Activated CD4-positive, alpha-beta T cell treated with anti-CD3 and anti-CD28 coated beads, Interleukin-10, Interleukin-2, amounts not matched to agents 100 ng/mL and 50 ng/mL, durations not matched to agents 16 hours and 8 hours (primary cell): Measurements from ENCODE around the gene NPY.
"Not testable (repeated sequence)": the region's sequence is repeated elsewhere in the genome, so short reads cannot be mapped to it uniquely, and the experiment has no call there.

Experiments
- DNase-seq: peaks from one replicate; pipeline ENCODE4 v3.0.0-alpha.2; 2020

NPY gene

DNA sequence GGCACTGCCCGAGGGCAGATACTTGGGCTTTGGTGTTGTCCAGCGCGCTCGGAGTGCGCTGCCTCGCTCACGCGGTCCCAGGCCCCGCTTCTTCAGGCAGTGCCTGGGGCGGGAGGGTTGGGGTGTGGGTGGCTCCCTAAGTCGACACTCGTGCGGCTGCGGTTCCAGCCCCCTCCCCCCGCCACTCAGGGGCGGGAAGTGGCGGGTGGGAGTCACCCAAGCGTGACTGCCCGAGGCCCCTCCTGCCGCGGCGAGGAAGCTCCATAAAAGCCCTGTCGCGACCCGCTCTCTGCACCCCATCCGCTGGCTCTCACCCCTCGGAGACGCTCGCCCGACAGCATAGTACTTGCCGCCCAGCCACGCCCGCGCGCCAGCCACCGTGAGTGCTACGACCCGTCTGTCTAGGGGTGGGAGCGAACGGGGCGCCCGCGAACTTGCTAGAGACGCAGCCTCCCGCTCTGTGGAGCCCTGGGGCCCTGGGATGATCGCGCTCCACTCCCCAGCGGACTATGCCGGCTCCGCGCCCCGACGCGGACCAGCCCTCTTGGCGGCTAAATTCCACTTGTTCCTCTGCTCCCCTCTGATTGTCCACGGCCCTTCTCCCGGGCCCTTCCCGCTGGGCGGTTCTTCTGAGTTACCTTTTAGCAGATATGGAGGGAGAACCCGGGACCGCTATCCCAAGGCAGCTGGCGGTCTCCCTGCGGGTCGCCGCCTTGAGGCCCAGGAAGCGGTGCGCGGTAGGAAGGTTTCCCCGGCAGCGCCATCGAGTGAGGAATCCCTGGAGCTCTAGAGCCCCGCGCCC, at the start of gene NPY:
TSS of gene NPY (plus strand) at position 294 of the 802 bp plus-strand sequence. CDS start 1,051 bp downstream, outside the sequence.
- no peak for DNase-seq

- DNase-seq = no peak
Measured at GRCh38 chr7:24239260-24239659, 44.7 kb upstream of the NPY start.

GRCh38 chr7:24241206-24241605, 42.8 kb upstream of the NPY start:
- DNase-seq = no peak

DNA sequence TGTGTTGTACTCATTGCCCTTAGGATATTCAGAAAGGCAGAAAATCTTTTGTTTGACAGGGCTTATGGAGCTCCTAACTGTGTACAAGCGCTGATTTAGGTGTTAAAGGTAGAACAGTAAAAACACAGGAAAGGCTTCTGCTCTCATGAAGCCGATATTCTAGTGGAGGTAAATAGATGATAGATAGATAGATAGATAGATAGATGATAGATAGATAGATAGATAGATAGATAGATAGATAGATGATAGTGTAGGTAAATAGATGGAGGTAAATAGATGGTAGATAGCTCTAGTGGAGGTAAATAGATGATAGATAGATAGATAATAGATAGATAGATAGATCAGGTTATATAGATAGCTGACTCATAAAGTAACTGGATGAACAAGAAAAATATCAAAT, 39.4 kb upstream of the NPY start:
- no peak for DNase-seq

GRCh38 chr7:24245362-24245761, 38.6 kb upstream of the NPY start:
- DNase-seq = peak; percentile 26

DNA sequence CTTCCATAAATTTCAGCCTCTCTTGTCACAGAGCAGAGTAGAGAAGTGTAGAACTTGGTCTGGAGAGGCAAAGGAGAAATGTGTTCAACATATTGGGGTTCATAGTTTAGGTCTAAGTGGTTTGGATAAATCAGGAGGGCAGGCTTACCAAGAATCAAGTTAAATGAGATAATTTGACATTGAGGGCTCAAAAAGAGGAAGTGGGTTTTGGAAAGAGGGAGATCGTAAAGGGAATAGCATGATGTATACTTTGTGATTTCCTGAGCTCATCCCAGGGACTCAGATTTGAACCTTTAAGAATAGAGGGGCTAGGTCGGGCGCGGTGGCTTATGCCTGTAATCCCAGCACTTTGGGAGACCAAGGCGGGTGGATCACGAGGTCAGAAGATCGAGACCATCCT, 34.7 kb upstream of the NPY start:
- no peak for DNase-seq

DNA sequence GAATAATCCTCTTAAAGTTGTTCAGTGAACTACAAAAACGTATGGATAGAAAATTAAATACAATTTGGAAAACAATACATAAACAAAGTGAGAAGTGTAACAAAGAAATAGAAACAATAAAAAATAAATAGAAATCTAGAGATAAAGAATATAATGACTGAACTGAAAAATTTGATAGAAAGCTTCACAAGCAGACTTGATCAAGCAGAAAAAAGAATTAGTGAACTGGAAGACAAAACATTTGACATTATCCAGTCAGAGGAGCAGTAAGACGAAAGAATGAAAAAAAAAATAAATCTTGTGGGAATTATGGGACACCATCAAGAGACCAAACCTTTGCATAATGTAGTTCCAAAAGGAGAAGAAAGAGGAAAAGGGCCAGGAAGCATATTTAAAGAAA, 32.4 kb upstream of the NPY start:
- no peak for DNase-seq

DNA sequence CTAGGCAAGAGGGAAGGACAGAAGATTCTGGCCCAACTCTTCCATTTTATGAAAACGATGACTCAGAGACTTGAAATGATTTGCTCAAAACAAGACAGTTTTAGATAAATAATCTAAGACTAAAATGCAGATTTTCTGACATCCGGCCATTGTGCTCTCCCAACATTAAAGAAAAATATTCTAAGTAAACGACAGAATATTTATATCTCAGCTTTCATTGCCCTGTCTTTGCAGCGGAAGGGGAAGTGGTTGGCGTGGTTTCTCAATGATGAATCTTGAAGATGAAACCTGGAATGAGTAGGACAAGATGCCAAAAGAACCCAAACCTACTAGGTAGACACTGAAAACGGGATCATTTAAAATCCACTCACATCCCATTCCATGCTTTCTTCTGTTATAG, 28.9 kb upstream of the NPY start:
- peak; percentile 44 for DNase-seq

- not testable (repeated sequence) for DNase-seq
Measured at GRCh38 chr7:24258324-24258723, 25.7 kb upstream of the NPY start.

GRCh38 chr7:24271938-24272337, 12.1 kb upstream of the NPY start:
- DNase-seq = no peak

DNA sequence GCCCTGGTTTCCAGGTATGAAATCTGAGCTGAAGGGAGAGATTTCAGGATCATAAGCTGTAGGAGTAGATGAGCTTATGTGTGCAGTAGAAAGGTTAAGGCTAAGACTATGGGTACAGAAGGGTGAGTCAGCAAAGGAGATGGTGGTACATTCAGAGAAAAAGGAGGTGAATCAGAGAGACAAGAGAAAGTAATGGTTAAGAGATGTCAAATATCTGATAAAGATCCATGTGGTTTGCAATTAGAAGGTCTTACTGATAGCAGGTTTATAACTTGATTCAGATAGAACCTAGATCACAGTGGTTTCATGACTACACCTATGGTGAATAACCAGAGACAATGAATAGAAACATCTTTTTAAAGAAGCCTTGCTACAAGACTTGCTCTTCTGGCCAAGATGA, 4.5 kb upstream of the NPY start:
- DNase-seq = no peak

DNA sequence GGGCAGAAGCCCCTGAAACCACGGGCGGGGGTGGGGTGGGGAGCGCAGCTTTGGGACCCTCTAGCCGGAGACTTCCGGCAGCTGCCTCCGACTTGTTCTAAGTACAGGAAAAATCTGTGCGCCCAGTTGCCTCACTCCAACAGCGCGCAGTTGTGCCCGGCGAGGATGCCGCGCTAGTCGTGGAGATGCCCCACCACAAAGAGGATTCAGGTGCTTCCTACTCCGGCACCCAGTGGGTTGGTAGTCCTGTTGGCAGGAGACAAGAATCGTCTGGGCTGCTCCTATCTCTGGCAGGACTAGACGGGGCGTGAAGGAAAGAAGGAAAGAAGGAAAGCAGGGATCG, 465 bp upstream of the NPY start:
- DNase-seq = no peak

- DNase-seq = no peak
Measured at GRCh38 chr7:24284699-24285506, 913 bp downstream of the NPY start.

DNA sequence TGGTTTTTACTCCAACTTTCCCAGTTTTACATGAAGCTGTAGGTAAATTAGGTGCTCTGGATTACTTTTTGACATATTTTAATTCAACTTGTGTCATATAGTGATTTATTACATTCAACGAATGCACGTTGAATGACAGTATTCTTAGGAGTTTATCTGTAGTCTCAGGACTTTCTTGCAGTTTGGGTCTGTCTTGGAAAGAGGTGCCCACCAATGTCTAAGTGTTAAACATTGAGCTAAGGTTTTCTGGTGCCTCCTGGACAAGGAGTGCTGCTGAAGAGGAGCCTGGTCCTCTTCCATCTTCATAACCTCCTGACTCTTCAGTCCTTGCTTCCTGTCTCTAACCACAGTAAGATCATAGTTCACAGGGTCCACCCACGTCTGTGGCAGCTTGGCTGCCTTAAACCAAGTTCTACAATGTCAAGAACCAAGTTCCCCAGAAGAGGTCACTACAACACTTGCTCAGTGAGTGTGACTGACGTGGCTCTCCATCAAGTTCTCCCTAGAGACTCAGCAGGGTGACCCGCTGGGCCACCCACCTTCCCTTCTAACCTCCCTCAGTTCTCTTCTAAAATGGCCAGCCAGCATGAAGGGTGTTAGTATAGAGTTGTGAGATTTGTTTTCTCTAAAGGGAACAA, 6.1 kb downstream of the NPY start:
- peak; percentile 81 for DNase-seq

- DNase-seq = no peak
Measured at GRCh38 chr7:24291271-24291670, 7.3 kb downstream of the NPY start.

- DNase-seq = no peak
Measured at GRCh38 chr7:24297362-24297761, 13.4 kb downstream of the NPY start.

DNA sequence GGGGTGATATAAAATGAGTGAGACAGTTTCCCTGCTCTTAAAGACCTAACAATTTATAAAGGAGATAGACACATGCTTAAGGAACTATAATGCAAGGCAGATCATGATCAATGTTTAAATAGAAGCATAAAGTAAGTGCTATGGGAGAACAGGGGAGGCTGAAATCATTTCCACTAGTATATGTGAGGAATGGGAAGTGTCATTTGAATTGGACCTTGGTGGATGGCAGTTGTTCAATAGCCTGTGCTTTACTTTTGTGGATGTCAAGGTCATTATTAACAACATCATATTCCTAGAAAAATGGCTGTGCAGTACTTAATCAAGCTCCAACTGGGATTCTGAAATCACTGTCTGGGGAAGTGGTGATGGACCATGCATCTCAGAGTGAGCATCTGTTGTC, 14.7 kb downstream of the NPY start:
- no peak for DNase-seq

DNA sequence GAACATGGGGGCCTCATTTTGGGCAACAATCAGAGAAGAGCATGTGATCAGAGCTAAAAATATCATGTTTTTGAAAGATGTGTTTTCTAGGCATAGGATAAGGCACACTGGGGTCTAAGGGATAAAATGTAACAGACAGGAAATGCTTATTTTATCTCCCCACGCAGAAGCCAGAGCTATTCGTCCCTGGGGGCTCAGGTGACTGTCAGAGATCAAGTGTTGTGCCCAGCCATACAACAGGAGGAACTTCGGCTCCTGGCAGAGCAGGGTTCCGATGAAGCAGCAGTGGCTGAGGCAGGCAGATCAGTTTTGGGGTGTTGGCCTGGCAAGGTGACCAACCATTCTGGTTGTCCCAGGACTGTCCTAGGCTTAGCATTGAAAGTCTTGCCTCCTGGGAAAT, 15.2 kb downstream of the NPY start:
- no peak for DNase-seq

DNA sequence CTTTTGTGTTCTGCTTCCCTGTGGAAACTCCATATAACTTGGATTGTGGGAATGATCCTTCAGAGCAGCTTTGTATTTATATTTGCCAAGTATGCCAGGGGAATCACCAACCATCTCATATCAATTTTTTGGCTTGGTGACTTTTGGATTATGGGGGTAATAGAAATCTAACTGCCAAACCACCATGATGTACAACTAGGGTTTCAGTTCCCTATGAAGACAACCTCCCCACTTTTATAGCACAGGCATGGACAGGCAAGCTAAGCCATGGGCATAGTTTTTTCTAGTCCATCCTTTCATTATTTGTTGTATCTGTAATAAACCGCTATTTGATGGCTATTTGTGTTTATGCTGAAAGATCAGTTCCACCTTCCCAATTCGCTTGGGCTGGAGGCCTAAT, 17.7 kb downstream of the NPY start:
- DNase-seq = no peak

- DNase-seq = no peak
Measured at GRCh38 chr7:24304494-24305095, 20.6 kb downstream of the NPY start.

DNA sequence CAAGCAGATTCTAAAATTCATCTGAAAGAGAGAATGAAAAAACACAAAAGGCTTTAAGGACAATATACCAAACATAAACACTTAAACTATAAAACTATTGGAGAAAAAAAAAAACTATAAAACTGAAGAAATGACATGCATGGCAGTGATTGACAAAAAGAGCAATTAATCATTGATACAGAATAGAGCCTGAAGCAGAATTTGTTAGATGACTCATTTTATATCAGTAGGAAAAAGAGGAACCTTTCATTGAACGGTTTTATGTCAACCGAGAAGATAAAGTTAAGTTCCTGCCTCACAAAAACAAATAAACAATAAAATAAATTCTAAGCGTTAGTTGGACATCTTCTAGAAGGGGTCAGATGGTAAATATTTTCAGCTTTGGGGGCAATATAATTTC, 23.3 kb downstream of the NPY start:
- DNase-seq = no peak

- no peak for DNase-seq
Measured at GRCh38 chr7:24312588-24312987, 28.6 kb downstream of the NPY start.

DNA sequence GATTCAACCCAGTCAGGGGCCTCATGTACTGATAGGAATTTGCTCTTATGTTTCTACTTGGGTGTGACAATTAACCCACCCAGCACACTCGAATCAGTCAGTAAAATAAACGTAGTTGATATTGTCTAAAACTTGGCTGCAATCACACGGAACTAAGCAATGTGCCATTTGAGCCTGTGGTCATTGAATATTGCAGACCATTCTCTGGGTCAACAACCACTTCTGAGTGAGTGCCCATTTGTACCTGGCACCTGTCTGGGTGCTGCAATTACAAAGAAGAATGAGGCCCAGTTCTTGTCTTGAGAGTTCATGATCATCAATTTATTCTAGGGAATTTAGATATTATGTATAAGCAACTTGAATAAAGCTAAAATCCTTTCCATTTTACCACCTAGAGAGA, 29.8 kb downstream of the NPY start:
- no peak for DNase-seq

DNA sequence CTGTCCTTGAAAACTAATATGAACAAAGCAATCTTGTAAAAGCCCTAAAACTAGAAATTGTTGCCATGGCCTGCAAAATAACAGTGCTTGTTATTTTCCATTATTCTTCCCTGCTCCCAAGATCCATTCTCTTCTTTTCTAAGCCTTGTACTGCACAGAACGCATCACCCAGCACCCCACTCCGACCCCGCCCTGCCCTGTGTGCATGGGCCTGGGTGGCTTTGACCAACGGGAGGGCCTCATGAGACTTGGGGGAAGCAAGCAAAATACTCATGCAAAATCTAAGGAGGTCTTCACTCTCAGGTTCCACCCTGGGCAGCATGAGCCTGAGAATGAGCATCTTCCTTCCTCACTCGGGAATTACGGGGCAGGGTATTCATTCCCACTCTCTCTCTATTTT, 32.4 kb downstream of the NPY start:
- no peak for DNase-seq
